EH (cell line): ENCODE data around the gene INF2.
"Not testable (repeated sequence)": the region's sequence is repeated elsewhere in the genome, so short reads cannot be mapped to it uniquely, and the experiment has no call there.

Experiments used
- DNase-seq: peaks from one replicate; pipeline ENCODE4 v3.0.0-alpha.2; 2015; ENCODE audit warnings: low read depth

Gene INF2

GRCh38 chr14:104721505-104722431, 32.4 kb downstream of the INF2 start:
- DNase-seq, result peak; percentile 61

DNA sequence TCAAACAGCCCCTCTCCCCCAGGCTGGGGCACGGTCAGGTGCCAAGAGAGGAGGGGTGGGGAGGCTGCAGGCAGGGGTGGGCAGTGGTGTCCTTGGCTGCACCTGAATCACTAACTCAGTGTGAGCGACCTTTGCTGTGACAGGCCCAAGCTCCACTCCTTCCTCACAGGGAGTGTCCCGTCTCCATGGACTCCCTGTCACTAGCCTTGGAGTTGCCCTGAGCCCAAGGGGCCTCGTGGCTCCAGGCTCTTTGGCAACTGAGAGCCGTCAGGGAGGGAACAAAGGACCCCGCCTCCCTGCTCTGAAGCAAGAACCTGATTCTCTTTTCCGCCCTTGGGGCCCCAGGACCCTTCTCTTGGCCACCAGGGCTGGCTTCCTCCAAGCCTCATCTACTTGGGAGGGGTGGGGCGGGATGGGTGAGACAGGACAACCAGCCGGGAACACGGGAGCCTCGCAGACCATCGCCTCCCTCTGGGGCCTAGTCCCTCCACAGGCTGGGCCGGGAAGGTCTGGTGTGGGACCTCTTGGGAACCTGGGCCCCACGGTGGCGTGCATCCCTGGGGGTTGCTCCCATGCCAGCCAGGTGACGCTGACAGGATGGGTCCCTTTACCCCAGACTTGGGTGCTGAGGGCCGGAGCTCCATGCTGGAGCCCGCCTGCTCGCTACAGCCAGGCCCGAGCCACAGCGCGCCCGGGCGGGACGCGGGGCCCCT, 33.7 kb downstream of the INF2 start:
- no peak for DNase-seq

DNA sequence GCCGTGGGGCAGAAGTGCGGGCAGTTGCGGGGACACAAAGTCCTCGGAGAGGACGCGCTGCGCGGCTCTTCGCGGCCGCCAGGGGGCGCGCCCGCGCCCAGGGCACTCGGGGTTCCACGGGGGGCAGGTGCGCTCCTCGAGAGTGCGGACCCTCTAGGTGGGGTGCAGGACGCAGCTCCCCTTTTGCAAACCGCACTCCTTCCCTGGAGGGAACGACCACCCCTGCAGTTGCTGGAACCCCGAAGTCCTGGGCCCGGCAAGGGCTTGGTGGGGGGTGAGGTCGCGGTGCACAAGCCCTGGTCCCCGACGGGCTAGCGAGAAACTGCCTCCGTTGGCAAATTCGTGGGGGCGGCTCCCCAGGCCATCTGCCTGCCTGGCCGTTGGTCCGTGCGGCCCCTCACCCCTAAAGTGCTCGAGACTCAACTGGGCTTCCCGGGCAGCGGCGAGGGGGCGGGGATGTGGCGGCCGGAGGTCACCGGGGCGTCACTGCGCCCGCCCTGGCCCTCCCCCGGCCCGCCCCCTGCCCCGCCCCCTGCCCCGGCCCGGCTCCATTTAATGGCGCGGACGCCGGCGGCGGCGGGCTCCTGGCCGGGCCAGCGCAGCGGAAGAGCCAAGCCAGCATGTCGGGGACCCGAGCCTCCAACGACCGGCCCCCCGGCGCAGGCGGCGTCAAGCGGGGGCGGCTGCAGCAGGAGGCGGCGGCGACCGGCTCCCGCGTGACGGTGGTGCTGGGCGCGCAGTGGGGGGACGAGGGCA, 34.4 kb downstream of the INF2 start, which contains the start of gene ADSS1:
TSS of gene ADSS1 (plus strand) at position 579 of the 756 bp plus-strand sequence. CDS start at position 621, 42 bp downstream.
- peak; percentile 64 for DNase-seq

DNA sequence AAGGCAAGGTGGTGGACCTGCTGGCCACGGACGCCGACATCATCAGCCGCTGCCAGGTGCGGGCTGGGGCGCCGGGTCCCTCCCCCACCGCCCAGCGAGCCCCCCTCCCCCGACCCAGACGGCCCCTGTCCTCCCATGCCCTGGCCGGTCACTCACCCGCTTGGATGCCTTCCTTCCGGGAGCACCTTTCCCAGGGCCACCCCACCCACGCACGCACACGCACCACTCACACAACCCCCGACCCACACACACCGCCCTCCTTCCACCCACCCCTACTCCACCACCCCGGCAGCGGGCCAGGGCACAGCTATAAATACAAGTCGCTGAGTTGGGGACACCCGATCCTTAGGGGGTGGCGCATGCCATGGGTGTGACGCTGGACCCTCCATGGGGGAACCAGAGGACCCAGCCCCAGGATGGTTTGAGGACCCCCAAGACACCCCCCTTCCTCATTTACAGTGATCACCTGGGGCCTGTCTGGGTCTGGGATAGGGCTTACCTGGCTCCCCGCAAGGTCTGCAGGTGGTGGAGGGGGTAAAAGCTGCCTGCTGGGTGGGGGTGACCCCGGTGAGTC, 35.1 kb downstream of the INF2 start:
- peak; percentile 31 for DNase-seq

DNA sequence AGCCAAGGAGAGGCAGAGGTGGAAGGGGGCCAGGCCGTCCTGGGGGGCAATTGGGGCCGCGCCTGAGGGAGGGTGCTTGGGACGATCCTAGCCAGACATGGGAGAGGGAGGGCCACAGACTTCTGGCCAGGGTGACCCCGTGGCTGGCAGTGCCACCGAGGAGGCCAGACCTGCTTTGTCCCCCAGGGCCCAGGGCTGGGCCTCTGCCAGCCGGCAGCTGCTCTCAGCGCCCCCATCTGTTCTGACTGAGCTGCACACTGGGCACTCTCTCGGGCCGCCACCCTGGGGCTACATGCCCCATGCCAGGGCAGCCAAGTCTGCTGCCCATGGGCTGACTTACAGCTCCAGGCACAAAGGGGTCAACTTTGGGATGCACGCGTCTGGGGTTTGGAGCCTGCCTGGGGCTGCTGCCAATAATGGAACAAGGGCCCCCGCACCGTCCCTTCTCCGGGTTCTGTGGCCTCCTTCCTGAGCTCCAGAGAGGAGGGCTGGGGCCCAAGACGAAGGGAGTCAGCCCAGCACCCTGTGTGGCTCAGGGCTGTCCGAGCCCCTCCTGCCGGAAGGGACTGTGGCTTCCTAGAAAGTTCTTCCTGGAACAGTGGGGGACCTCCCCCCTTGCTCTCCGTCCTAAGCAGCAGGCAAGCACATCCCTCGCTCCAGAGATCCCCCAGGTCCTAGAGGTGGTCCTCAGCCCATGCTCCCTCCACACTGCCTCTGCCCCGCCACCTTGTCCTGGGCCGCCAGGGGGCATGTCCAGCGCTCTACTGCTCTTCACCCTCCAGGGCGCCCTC, 35.8 kb downstream of the INF2 start:
- peak; percentile 55 for DNase-seq

- peak; percentile 24 for DNase-seq
Measured at GRCh38 chr14:104725772-104726548, 36.5 kb downstream of the INF2 start.

DNA sequence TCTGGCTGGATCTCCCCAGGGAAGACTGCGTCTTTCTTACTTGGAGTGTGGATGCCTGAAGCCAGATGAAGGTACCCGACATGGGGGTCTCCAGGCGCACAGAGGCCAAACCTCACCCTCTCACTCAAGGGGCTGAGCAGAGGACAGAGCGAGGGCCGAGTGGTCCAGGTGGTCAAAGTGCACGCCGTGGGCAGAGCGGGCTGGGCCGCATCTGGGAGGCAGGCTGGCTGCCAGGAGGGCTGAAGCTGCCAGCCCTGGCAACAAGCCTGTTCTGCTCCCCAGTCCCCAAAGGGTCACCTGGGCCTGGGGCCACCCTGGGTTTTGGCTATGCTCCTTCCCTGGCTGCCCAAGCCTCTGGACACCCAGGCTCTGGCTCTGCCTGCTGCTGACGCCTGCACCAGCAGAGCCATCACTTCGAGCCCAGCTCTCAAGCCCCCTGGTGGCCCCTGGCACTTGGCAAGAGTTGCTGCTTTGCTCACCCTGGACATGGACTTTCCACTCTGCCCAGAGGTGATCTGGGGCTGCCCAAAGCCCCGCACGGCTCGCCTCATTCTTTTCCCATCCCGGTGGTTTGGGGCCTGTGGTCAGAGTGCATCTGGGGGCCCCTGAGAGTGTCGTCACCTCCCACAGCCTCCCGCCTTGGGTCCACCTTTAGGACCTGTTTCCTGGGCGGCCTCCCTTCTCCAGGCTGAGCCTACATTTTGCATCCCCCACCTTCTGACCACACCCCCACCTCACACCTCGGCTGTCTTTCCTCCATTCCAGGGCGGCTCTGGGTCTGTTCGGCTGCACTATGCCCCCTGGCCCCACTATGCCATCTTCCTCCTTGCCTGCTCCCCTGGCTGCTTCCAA, 37.4 kb downstream of the INF2 start:
- peak; percentile 29 for DNase-seq

DNA sequence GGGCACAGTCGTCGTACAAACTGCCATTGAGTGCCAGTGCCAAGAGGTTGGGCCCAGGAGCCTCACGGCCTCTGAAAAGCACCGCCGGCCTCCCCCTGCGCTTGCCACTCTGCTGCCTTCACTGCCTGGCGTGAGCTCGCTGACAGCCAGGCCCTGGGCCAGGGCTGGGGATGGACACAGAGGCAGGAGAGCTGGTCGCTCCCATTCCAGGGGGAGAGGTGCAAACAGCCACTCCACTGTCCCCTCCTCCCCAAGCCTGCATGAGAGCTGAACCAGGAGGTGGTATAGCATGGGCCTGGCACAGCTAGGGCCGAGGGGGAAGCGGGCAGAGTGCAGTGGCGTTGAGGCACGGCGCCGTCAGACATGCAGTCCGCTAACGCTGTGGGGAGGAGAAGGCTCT, 39.2 kb downstream of the INF2 start:
- DNase-seq, result no peak

GRCh38 chr14:104729176-104729834, 39.9 kb downstream of the INF2 start:
- DNase-seq, result not testable (repeated sequence)

DNA sequence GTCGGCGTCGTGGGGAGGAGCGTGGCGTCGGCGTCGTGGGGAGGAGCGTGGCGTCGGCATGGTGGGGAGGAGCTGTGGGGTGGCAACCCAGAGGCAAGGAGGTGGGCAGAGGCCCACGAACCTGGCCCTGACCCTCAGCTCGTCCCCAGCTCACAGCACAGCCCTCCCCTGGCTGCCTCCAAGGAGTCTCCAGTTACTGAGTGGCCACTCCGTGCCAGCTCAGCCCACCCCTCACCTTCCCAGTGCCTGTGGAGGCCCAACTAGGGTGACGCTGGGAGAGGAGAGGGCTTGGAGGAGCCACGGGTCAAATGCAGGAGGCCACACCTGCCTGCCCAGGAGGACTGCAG, 40.4 kb downstream of the INF2 start:
- no peak for DNase-seq

GRCh38 chr14:104730487-104730886, 41.1 kb downstream of the INF2 start:
- no peak for DNase-seq

DNA sequence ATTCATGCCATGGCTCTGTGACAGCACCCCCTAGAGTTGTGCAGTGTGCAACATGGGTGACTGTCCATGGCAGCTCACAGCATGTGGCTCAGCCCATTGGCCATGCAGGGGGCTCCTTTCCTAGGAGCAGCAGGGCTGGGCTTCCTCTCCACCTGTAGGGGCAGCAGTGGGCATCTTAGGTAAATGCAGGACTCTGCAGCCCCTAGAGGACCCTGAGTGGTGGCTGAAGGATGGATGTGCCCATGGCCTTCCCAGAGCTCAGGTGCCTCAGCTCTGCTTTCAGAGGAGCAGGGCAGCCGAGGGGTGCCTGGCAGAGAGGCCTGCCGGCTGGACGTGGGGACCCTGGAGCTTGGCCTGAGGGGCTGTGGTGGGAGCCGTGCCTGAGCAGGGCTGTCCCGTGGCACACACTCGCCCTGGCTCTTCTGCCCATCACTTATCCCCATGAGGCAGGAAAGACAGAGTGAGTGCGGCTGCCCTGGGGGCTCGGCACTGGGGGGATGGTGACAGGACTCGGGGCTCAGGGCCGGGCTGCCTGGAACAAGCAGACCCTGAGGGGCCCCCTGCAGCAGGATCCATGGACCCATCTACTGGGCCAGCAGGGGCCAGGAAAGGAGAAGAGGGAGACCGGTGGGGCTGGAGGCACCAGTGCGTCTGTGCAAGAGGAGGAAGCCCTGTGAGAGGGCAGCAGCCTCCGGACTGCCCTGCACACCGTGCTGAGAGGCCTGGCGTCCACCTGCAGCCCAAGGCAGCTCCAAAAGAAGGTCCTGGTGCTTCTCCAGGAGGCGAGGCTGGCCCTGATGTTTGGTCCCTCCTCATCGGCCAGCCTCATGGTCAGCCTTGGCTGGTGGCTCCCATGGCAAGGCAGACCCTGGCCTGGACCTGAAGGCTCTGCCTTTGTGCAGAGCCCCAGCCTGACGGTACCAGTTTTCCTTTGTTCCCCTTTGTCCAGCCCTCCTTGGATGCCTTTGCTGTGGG, 42.2 kb downstream of the INF2 start:
- DNase-seq, result no peak

- no peak for DNase-seq
Measured at GRCh38 chr14:104732355-104732804, 43.0 kb downstream of the INF2 start.

- no peak for DNase-seq
Measured at GRCh38 chr14:104732931-104733681, 43.7 kb downstream of the INF2 start.

GRCh38 chr14:104734051-104734587, 44.7 kb downstream of the INF2 start:
- DNase-seq, result no peak

- DNase-seq, result no peak
Measured at GRCh38 chr14:104734601-104734990, 45.2 kb downstream of the INF2 start.
